Caco-2 (cell line): Measurements from ENCODE around the gene GLB1L2. TPM values are rescaled to one million over a fixed set of nuclear protein-coding genes. Genes with fewer than 3 reads are reported as not detected.
A peak's percentile ranks its signal among the peaks of the same experiment; 100 is the strongest.

Experiments used
- BruUV-seq: library from RNA; stranded (reverse); fragments of 400-500 nt; replicated peaks from 2 replicates; lab custom pipeline; 2021; lab: Mats Ljungman, UMichigan
- CTCF ChIA-PET: fragments of 300-600 bp; sonication (Branson Sonifier 250); formaldehyde crosslinking; loops from one replicate; lab custom pipeline; 2022; ENCODE audit warnings: antibody characterized with exemption; lab: Charles Lee
- POLR2A ChIA-PET: fragments of 300-600 bp; sonication (Branson Sonifier 250); formaldehyde crosslinking; loops from one replicate; lab custom pipeline; 2022; ENCODE audit warnings: antibody characterized with exemption; lab: Charles Lee
- DNase-seq, 2 experiments: peaks; one replicate each; pipeline versions ENCODE4 v3.0.0 to v3.0.0-alpha.2; 2020 to 2022
- H3K27me3 ChIP-seq: replicated peaks from 2 replicates; pipeline ENCODE4 v1.6.0; 2011; ENCODE audit warnings: low read length; ENCODE audit not compliant: control insufficient read depth, insufficient read depth
- H3K36me3 ChIP-seq: 2 replicates; pipeline ENCODE4 v1.5.1; 2011; ENCODE audit warnings: low read length; ENCODE audit not compliant: control insufficient read depth, insufficient read depth
- H3K4me1 ChIP-seq: fragments of 250-450 bp; sonication (Bioruptor Pico); 2 replicates; pipeline ENCODE4 v1.5.1; 2020; ENCODE audit warnings: mild to moderate bottlenecking
- H3K4me3 ChIP-seq: 2 replicates; pipeline ENCODE4 v1.5.1; 2011; ENCODE audit warnings: low read depth, mild to moderate bottlenecking, control low read depth, low read length
- H3K9me3 ChIP-seq: fragments of 250-450 bp; sonication (Bioruptor Pico); 2 replicates; pipeline ENCODE4 v1.5.1; 2020; ENCODE audit warnings: mild to moderate bottlenecking, moderate library complexity
- H3K27ac Mint-ChIP-seq: one replicate; pipeline ENCODE4 v1.8.0; 2022; ENCODE audit warnings: mixed read lengths; ENCODE audit not compliant: unreplicated experiment
- H3K27me3 Mint-ChIP-seq: one replicate; pipeline ENCODE4 v1.8.0; 2022; ENCODE audit warnings: mixed read lengths; ENCODE audit not compliant: insufficient read depth, unreplicated experiment
- H3K36me3 Mint-ChIP-seq: one replicate; pipeline ENCODE4 v1.8.0; 2022; ENCODE audit warnings: mild to moderate bottlenecking, mixed read lengths; ENCODE audit not compliant: insufficient read depth, unreplicated experiment
- H3K4me1 Mint-ChIP-seq: one replicate; pipeline ENCODE4 v1.8.0; 2022; ENCODE audit warnings: low read depth, mixed read lengths; ENCODE audit not compliant: unreplicated experiment
- H3K4me3 Mint-ChIP-seq: one replicate; pipeline ENCODE4 v1.8.0; 2022; ENCODE audit warnings: mild to moderate bottlenecking, moderate library complexity, mixed read lengths; ENCODE audit not compliant: unreplicated experiment
- H3K9me3 Mint-ChIP-seq: one replicate; pipeline ENCODE4 v1.8.0; 2022; ENCODE audit warnings: mixed read lengths; ENCODE audit not compliant: unreplicated experiment
- intact Hi-C: fragments of 100-400 bp; cut with micrococcal nuclease; formaldehyde crosslinking; loops from one replicate; pipeline ENCODE4 v1.10.0; 2022; ENCODE audit not compliant: unreplicated experiment
- total RNA-seq: library from RNA; stranded (reverse); gene quantifications from 2 replicates; pipeline ENCODE4 v1.2.3, GENCODE V29; 2022
- TF ChIP-seq, protein P1 (sequence below), 2 experiments: fragments of 200-600 bp in 1 of 2; IDR thresholded peaks; 1 replicate in 1 of 2; 2 replicates in 1 of 2; pipeline versions ENCODE4 v1.5.1 to v1.8.0; 2011 to 2022; ENCODE audit warnings: antibody characterized with exemption in 1 of 2, control low read depth in 1 of 2, inconsistent platforms in 1 of 2, low read depth in 1 of 2, low read length in 1 of 2, mild to moderate bottlenecking in 1 of 2, moderate library complexity in 1 of 2; ENCODE audit not compliant: insufficient read depth in 1 of 2, severe bottlenecking in 1 of 2, unreplicated experiment in 1 of 2

Gene GLB1L2
- total RNA-seq, 1 experiment from 2014 or later, result 15.8 TPM

- H3K36me3 ChIP-seq, result no peaks in the 10 kb centered on the region
- H3K4me1 ChIP-seq, result no peaks in the 10 kb centered on the region
- no peaks in the 10 kb centered on the region for H3K9me3 ChIP-seq
- DNase-seq, result peak; percentile 61 to 67
- H3K4me3 Mint-ChIP-seq, result no peak overlapping the region
- H3K4me1 Mint-ChIP-seq, result no peaks in the 10 kb centered on the region
- peaks cover 1% of the 10 kb centered on the region; the same call in 1 of the 2 replicates for H3K27me3 ChIP-seq
- H3K27ac Mint-ChIP-seq, result no peak overlapping the region
- no TSS peak for BruUV-seq
- no peak overlapping the region for H3K4me3 ChIP-seq
- no peaks in the 10 kb centered on the region for H3K9me3 Mint-ChIP-seq
- H3K27me3 Mint-ChIP-seq, result peaks cover 3% of the 10 kb centered on the region
- TF ChIP-seq, protein P1, sequence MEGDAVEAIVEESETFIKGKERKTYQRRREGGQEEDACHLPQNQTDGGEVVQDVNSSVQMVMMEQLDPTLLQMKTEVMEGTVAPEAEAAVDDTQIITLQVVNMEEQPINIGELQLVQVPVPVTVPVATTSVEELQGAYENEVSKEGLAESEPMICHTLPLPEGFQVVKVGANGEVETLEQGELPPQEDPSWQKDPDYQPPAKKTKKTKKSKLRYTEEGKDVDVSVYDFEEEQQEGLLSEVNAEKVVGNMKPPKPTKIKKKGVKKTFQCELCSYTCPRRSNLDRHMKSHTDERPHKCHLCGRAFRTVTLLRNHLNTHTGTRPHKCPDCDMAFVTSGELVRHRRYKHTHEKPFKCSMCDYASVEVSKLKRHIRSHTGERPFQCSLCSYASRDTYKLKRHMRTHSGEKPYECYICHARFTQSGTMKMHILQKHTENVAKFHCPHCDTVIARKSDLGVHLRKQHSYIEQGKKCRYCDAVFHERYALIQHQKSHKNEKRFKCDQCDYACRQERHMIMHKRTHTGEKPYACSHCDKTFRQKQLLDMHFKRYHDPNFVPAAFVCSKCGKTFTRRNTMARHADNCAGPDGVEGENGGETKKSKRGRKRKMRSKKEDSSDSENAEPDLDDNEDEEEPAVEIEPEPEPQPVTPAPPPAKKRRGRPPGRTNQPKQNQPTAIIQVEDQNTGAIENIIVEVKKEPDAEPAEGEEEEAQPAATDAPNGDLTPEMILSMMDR (IDR thresholded peaks at IDR 0.05; ENCODE audit: insufficient read depth in 1 of 2, low read depth in 1 of 2, low read length in 1 of 2, severe bottlenecking in 1 of 2, unreplicated experiment in 1 of 2), result peak; percentile 61 to 88
- intact Hi-C loops, result loop anchor here (1.0 kb wide), 2 partner anchors 74 to 186 kb away; no protein-coding TSS in a partner anchor
- H3K36me3 Mint-ChIP-seq, result no peaks in the 10 kb centered on the region
- ChIA-PET POLR2A (no interaction called here), CTCF (interaction anchor here (1.2 kb wide), 1 partner anchor 186 kb away, joined by 5 read pairs; no protein-coding TSS in a partner anchor)
These were observed 61.9 kb downstream of the GLB1L2 start for GRCh38 chr11:134393638-134394037.

DNA sequence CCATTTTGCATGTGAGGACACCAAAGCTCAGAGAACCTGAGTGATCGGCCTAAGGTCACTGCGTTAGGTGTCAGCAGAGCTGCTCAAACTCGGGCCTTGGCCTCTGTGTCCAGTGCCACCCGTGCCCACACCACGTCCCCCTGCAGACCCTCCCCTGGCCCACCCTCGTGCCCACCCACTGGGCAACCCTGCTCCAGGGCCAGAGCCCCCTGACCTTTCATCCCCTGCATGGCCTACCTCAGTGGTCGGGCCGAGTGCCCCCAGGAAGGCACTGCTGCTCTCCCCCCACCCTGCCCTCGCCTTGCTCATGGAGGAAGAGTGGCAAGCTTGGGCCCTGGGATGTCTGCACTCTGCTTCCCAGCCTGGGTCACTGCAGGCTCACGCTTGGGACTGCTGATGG lies 62.5 kb downstream of the GLB1L2 start:
- DNase-seq, result no peak
- BruUV-seq, result no TSS peak
- Histone ChIP-seq H3K36me3 (no peaks in the 10 kb centered on the region), H3K4me3 (no peak overlapping the region), H3K4me1 (no peaks in the 10 kb centered on the region), H3K9me3 (no peaks in the 10 kb centered on the region), H3K27me3 (peaks cover 1% of the 10 kb centered on the region; the same call in 1 of the 2 replicates)
- no peaks in the 10 kb centered on the region for H3K9me3 Mint-ChIP-seq
- ChIA-PET CTCF (interaction anchor here (0.8 to 1.2 kb wide), 2 partner anchors 10 to 185 kb away, joined by 4 to 5 read pairs; no protein-coding TSS in a partner anchor), POLR2A (no interaction called here)
- peaks cover 3% of the 10 kb centered on the region for H3K27me3 Mint-ChIP-seq
- intact Hi-C loops, result no loop called here
- H3K4me3 Mint-ChIP-seq, result no peak overlapping the region
- H3K36me3 Mint-ChIP-seq, result no peaks in the 10 kb centered on the region
- H3K27ac Mint-ChIP-seq, result no peak overlapping the region
- no peaks in the 10 kb centered on the region for H3K4me1 Mint-ChIP-seq
- TF ChIP-seq, protein P1 (IDR thresholded peaks at IDR 0.05; ENCODE audit: insufficient read depth in 1 of 2, low read depth in 1 of 2, low read length in 1 of 2, severe bottlenecking in 1 of 2, unreplicated experiment in 1 of 2), result no peak

DNA sequence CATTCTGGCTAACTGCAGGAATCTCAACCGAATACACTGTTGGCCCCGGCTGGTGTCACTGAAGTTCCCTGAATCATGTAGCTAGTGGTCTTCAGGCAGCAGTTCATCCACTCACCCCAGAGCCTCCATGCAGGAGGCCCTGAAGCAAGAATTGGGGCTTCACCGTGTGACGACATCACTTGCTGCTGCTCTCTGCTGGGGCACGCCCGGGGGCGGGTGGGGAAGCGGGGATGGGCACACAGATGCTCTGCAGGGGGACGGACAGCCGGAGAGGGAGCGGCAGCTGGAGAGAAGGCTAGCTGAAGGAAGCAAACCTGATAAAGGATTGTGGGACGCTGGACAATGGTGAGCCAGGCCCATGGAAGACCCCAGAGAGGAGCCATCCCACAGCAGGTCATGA lies 63.2 kb downstream of the GLB1L2 start:
- Histone ChIP-seq H3K36me3 (no peaks in the 10 kb centered on the region), H3K27me3 (peaks cover 3% of the 10 kb centered on the region; the same call in 1 of the 2 replicates), H3K4me3 (no peak overlapping the region), H3K4me1 (no peaks in the 10 kb centered on the region), H3K9me3 (no peaks in the 10 kb centered on the region)
- H3K36me3 Mint-ChIP-seq, result no peaks in the 10 kb centered on the region
- POLR2A ChIA-PET, result no interaction called here
- H3K4me3 Mint-ChIP-seq, result no peak overlapping the region
- TF ChIP-seq, protein P1 (IDR thresholded peaks at IDR 0.05; ENCODE audit: insufficient read depth in 1 of 2, low read depth in 1 of 2, low read length in 1 of 2, severe bottlenecking in 1 of 2, unreplicated experiment in 1 of 2), result no peak
- intact Hi-C loops, result no loop called here
- DNase-seq, result no peak
- peaks cover 3% of the 10 kb centered on the region for H3K27me3 Mint-ChIP-seq
- H3K27ac Mint-ChIP-seq, result no peak overlapping the region
- no TSS peak for BruUV-seq
- CTCF ChIA-PET, result interaction anchor here (0.8 kb wide), 1 partner anchor 11 kb away, joined by 4 read pairs; no protein-coding TSS in a partner anchor
- H3K9me3 Mint-ChIP-seq, result no peaks in the 10 kb centered on the region
- no peaks in the 10 kb centered on the region for H3K4me1 Mint-ChIP-seq
